Activated B cell treated with CpG ODN at 0.5 μM for 24 hours (primary cell): Measurements from ENCODE around the gene MAGEB1. TPM values are rescaled to one million over a fixed set of nuclear protein-coding genes. Genes with fewer than 3 reads are reported as not detected.

Experiments used
- ATAC-seq: fragments of 200-7000 bp; cut with Tn5 transposase; one replicate; pipeline ENCODE4 v1.10.0; 2021; ENCODE audit warnings: low read depth, mild to moderate bottlenecking, moderate library complexity
- CTCF ChIA-PET: fragments of 350-600 bp; sonication (Branson Sonifier 250); formaldehyde crosslinking; loops from one replicate; lab custom pipeline; 2021; ENCODE audit warnings: antibody characterized with exemption; lab: Charles Lee
- POLR2A ChIA-PET: fragments of 350-600 bp; sonication (Branson Sonifier 250); formaldehyde crosslinking; loops from one replicate; lab custom pipeline; 2021; ENCODE audit warnings: antibody characterized with exemption; lab: Charles Lee
- DNase-seq: peaks from one replicate; pipeline ENCODE4 v3.0.0; 2022
- H3K27ac Mint-ChIP-seq: one replicate; pipeline ENCODE4 v1.8.0; 2020; ENCODE audit warnings: mixed read lengths
- H3K27me3 Mint-ChIP-seq: one replicate; pipeline ENCODE4 v1.8.0; 2021; ENCODE audit warnings: mixed read lengths
- H3K36me3 Mint-ChIP-seq: one replicate; pipeline ENCODE4 v1.8.0; 2021; ENCODE audit warnings: low read depth, mixed read lengths
- H3K4me1 Mint-ChIP-seq: one replicate; pipeline ENCODE4 v1.8.0; 2021; ENCODE audit warnings: mixed read lengths
- H3K4me3 Mint-ChIP-seq: one replicate; pipeline ENCODE4 v1.8.0; 2020; ENCODE audit warnings: mild to moderate bottlenecking, mixed read lengths
- H3K9me3 Mint-ChIP-seq: one replicate; pipeline ENCODE4 v1.8.0; 2020; ENCODE audit warnings: mixed read lengths
- intact Hi-C: fragments of 100-400 bp; cut with micrococcal nuclease; formaldehyde crosslinking; loops from one replicate; pipeline ENCODE4 v1.15.1; 2024
- total RNA-seq: library from RNA; stranded (reverse); gene quantifications from 2 replicates; pipeline ENCODE4 v1.2.3, GENCODE V29; 2022
- TF ChIP-seq, protein P1 (sequence below): fragments of 200-600 bp; IDR thresholded peaks from one replicate; pipeline ENCODE4 v1.8.0; 2022; ENCODE audit warnings: antibody characterized with exemption, mild to moderate bottlenecking

MAGEB1 gene
- total RNA-seq, 1 donor from 2014 or later: not detected

DNA sequence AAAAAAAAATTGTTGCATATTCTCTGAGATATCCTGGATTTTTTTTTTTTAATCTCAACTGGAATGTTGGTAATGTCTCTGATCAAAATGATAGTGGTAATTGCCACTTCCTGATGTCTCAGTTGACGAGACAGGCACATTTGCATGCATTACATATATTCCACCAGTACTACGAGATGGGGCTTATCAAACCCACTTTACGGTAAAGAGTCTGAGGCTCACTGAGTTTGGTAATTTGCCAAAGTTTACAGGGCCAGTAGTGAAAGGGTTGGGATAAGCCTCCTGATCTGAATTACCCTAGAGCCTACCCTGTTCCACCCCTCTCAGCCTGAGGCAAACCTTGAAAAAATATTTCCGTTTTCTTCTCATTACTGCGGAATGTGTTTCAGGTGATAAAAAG is 26.3 kb upstream of the MAGEB1 start:
- ChIA-PET POLR2A (no interaction called here), CTCF (no interaction called here)
- ATAC-seq: no peak
- intact Hi-C loops: no loop called here
- H3K4me3 Mint-ChIP-seq: no peak overlapping the region
- TF ChIP-seq, protein P1, sequence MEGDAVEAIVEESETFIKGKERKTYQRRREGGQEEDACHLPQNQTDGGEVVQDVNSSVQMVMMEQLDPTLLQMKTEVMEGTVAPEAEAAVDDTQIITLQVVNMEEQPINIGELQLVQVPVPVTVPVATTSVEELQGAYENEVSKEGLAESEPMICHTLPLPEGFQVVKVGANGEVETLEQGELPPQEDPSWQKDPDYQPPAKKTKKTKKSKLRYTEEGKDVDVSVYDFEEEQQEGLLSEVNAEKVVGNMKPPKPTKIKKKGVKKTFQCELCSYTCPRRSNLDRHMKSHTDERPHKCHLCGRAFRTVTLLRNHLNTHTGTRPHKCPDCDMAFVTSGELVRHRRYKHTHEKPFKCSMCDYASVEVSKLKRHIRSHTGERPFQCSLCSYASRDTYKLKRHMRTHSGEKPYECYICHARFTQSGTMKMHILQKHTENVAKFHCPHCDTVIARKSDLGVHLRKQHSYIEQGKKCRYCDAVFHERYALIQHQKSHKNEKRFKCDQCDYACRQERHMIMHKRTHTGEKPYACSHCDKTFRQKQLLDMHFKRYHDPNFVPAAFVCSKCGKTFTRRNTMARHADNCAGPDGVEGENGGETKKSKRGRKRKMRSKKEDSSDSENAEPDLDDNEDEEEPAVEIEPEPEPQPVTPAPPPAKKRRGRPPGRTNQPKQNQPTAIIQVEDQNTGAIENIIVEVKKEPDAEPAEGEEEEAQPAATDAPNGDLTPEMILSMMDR: no peak
- H3K36me3 Mint-ChIP-seq: no peaks in the 10 kb centered on the region
- no peaks in the 10 kb centered on the region for H3K27me3 Mint-ChIP-seq
- no peaks in the 10 kb centered on the region for H3K9me3 Mint-ChIP-seq
- H3K27ac Mint-ChIP-seq: no peak overlapping the region
- no peaks in the 10 kb centered on the region for H3K4me1 Mint-ChIP-seq
- DNase-seq: no peak

DNA sequence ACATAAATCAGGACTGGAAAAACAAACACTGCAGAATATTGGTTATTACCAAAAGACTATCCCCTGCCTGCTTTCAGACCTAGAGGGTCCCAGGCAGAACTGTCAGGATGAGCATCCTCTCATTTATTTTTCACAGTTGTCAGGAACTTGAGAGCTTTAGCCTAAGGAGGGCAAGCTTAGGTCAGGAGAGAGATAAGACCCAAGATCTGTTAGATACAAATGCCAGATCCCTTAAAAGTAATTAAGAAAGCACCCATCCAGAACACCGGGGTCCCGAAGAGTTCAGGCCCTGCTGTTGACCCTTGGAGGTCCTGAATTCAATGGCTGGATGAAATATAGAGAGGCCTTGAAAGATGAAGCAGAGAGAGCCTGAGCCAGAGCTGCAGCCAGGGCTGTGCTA is 22.4 kb upstream of the MAGEB1 start:
- H3K9me3 Mint-ChIP-seq: no peaks in the 10 kb centered on the region
- no peaks in the 10 kb centered on the region for H3K27me3 Mint-ChIP-seq
- ChIA-PET POLR2A (no interaction called here), CTCF (no interaction called here)
- no peak overlapping the region for H3K27ac Mint-ChIP-seq
- DNase-seq: no peak
- H3K36me3 Mint-ChIP-seq: no peaks in the 10 kb centered on the region
- no peak for ATAC-seq
- H3K4me1 Mint-ChIP-seq: no peaks in the 10 kb centered on the region
- H3K4me3 Mint-ChIP-seq: no peak overlapping the region
- intact Hi-C loops: no loop called here
- TF ChIP-seq, protein P1: no peak

DNA sequence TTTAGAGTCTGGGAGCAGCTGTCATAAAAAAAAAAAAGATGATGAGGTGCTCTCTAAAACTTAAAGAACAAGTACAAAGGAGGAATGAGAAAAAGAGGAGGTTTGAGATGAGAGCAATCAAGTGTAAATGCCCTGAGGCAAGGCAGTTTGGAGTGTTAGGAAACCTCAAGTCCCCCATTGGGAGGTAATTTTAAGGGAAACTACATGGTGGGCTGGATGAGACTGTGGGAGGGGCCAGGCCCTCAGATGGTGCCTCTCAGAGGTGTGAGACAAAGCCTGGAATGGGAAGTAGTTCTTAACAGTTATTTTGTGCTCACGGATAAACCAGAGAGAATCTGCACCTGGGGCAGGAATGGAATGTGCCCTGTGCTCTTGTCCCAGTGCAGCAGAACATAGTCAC is 18.4 kb upstream of the MAGEB1 start:
- Mint-ChIP-seq H3K27me3 (no peaks in the 10 kb centered on the region), H3K36me3 (no peaks in the 10 kb centered on the region)

DNA sequence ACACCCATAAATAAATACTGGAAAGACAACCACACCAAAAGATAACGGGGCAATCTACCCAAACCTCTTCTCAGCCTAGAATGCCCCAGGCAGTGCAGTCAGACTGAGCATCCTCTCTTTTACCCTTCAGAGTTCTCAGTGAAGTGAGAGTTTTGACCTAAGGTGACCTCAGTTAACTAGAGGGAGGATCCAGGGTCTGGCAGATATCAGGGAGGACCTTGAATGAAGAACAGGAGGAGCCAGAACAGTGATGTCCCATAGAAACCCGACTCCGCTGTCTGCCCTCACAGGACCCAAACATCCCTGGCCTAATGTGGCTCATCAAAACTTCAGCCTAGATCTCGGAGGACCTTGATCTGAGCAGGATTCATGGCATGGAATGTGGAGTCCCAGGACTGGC is 16.6 kb upstream of the MAGEB1 start, which contains the start of gene MAGEB3:
TSS of gene MAGEB3 (plus strand) at position 263 of the 400 bp plus-strand sequence. CDS start 5,268 bp downstream, outside the sequence.
- TF ChIP-seq, protein P1: no peak
- no peak for DNase-seq
- Mint-ChIP-seq H3K9me3 (no peaks in the 10 kb centered on the region), H3K36me3 (no peaks in the 10 kb centered on the region), H3K4me3 (no peak within 1 kb of the TSS), H3K27me3 (no peaks in the 10 kb centered on the region), H3K27ac (no peak within 1 kb of the TSS), H3K4me1 (no peaks in the 10 kb centered on the region)
- ATAC-seq: no peak
- POLR2A ChIA-PET: no interaction called here
- intact Hi-C loops: no loop called here
- CTCF ChIA-PET: no interaction called here

More for the DNA sequence above, 18.4 kb upstream of the MAGEB1 start:
- H3K9me3 Mint-ChIP-seq: no peaks in the 10 kb centered on the region
- H3K4me1 Mint-ChIP-seq: no peaks in the 10 kb centered on the region
- TF ChIP-seq, protein P1: no peak
- CTCF ChIA-PET: no interaction called here
- H3K27ac Mint-ChIP-seq: no peak overlapping the region
- intact Hi-C loops: no loop called here
- no peak overlapping the region for H3K4me3 Mint-ChIP-seq
- POLR2A ChIA-PET: no interaction called here
- DNase-seq (no peak), ATAC-seq (no peak)

DNA sequence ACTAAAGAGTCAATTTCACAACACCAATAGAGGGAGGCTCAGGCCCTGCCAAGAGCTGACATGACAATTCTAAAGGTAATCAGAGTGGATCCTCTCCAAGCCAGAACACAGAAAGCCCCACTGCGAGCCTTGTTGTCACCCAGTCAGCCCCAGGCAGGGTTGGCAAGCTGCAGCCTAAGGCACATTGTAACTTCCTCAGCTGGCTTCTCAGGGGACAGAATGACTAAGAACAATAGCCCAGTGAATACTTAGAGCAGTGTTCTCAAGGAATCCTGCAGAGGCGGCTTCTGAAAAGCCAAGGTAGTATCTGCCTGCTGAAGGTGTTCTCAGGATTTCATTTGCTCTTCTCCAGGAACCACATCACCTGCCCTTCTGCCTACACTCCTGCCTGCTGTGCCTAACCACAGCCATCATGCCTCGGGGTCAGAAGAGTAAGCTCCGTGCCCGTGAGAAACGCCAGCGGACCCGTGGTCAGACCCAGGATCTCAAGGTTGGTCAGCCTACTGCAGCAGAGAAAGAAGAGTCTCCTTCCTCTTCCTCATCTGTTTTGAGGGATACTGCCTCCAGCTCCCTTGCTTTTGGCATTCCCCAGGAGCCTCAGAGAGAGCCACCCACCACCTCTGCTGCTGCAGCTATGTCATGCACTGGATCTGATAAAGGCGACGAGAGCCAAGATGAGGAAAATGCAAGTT is 5.1 kb upstream of the MAGEB1 start, which contains the start of gene MAGEB4:
TSS of gene MAGEB4 (plus strand) at position 277 of the 692 bp plus-strand sequence. CDS start at position 413, 136 bp downstream.
- Mint-ChIP-seq H3K36me3 (no peaks in the 10 kb centered on the region), H3K4me1 (no peaks in the 10 kb centered on the region), H3K27me3 (no peaks in the 10 kb centered on the region), H3K9me3 (no peaks in the 10 kb centered on the region), H3K4me3 (no peak within 1 kb of the TSS), H3K27ac (no peak within 1 kb of the TSS)
- no peak for ATAC-seq
- no peak for DNase-seq
- ChIA-PET POLR2A (no interaction called here), CTCF (no interaction called here)
- intact Hi-C loops: no loop called here
- TF ChIP-seq, protein P1: no peak
